GM23338 (cell line): ENCODE measurements around the gene ARHGAP32. TPM values are rescaled to one million over a fixed set of nuclear protein-coding genes. Genes with fewer than 3 reads are reported as not detected.

ENCODE experiments used
- ATAC-seq: fragments of 200-7000 bp; cut with Tn5 transposase; 3 replicates; pipeline ENCODE4 v1.9.1; 2020
- DNase-seq: peaks from one replicate; pipeline ENCODE4 v3.0.0-alpha.2; 2015; ENCODE audit warnings: low spot score
- H2AFZ ChIP-seq: fragments of 200-600 bp; sonication (generic); 2 replicates; pipeline ENCODE4 v1.8.0; 2016; ENCODE audit warnings: antibody characterized with exemption, mild to moderate bottlenecking, moderate library complexity
- H3F3A ChIP-seq: fragments of 200-600 bp; sonication (generic); replicated peaks from 2 replicates; pipeline ENCODE4 v1.8.0; 2017; ENCODE audit warnings: antibody characterized with exemption, mixed run types, low read depth
- H3K27ac ChIP-seq: fragments of 200-600 bp; sonication (generic); 2 replicates; pipeline ENCODE4 v1.6.1; 2016; ENCODE audit warnings: low read depth
- H3K27me3 ChIP-seq: fragments of 200-600 bp; sonication (generic); 2 replicates; pipeline ENCODE4 v1.8.0; 2016; ENCODE audit warnings: mild to moderate bottlenecking, mixed run types, moderate library complexity; ENCODE audit not compliant: insufficient read depth
- H3K36me3 ChIP-seq: fragments of 200-600 bp; sonication (generic); 2 replicates; pipeline ENCODE4 v1.8.0; 2016; ENCODE audit warnings: mild to moderate bottlenecking; ENCODE audit not compliant: insufficient read depth
- H3K4me1 ChIP-seq: fragments of 200-600 bp; sonication (generic); 2 replicates; pipeline ENCODE4 v1.8.0; 2016; ENCODE audit warnings: mild to moderate bottlenecking, moderate library complexity; ENCODE audit not compliant: insufficient read depth
- H3K4me2 ChIP-seq: fragments of 200-600 bp; sonication (generic); 2 replicates; pipeline ENCODE4 v1.7.1; 2017; ENCODE audit warnings: mixed run types
- H3K4me3 ChIP-seq: fragments of 200-600 bp; sonication (generic); 2 replicates; pipeline ENCODE4 v1.6.1; 2016; ENCODE audit warnings: mixed run types
- H3K79me2 ChIP-seq: fragments of 200-600 bp; sonication (generic); replicated peaks from 2 replicates; pipeline ENCODE4 v1.8.0; 2017; ENCODE audit warnings: mild to moderate bottlenecking; ENCODE audit not compliant: insufficient read depth
- H3K9me2 ChIP-seq: fragments of 200-600 bp; sonication (generic); 2 replicates; pipeline ENCODE4 v1.8.0; 2017; ENCODE audit not compliant: insufficient read depth
- H4K20me1 ChIP-seq: fragments of 200-600 bp; sonication (generic); replicated peaks from 2 replicates; pipeline ENCODE4 v1.8.0; 2017; ENCODE audit warnings: mild to moderate bottlenecking; ENCODE audit not compliant: insufficient read depth
- H3K27ac Mint-ChIP-seq: 2 replicates; pipeline ENCODE4 v1.8.0; 2020; ENCODE audit warnings: inconsistent platforms, mild to moderate bottlenecking, moderate library complexity, mixed read lengths
- H3K27me3 Mint-ChIP-seq: 3 replicates; pipeline ENCODE4 v1.8.0; 2022; ENCODE audit warnings: low read depth, mild to moderate bottlenecking, moderate library complexity, mixed read lengths, inconsistent platforms; ENCODE audit not compliant: insufficient read depth, poor library complexity
- H3K36me3 Mint-ChIP-seq: 3 replicates; pipeline ENCODE4 v1.8.0; 2021; ENCODE audit warnings: low read depth, mild to moderate bottlenecking, inconsistent platforms, moderate library complexity, mixed read lengths
- H3K4me1 Mint-ChIP-seq: 3 replicates; pipeline ENCODE4 v1.8.0; 2020; ENCODE audit warnings: mild to moderate bottlenecking, inconsistent platforms, mixed read lengths
- H3K4me3 Mint-ChIP-seq: 3 replicates; pipeline ENCODE4 v1.8.0; 2021; ENCODE audit warnings: moderate library complexity, mild to moderate bottlenecking, inconsistent platforms, mixed read lengths
- H3K9me3 Mint-ChIP-seq: 3 replicates; pipeline ENCODE4 v1.8.0; 2020; ENCODE audit warnings: moderate library complexity, mild to moderate bottlenecking, inconsistent platforms, mixed read lengths
- CREB1 ChIP-seq: fragments of 250-450 bp; sonication (Bioruptor Pico); IDR thresholded peaks from 2 replicates; pipeline ENCODE4 v1.5.0; 2020; ENCODE audit warnings: low read depth, mild to moderate bottlenecking, moderate library complexity
- ETS1 ChIP-seq: IDR thresholded peaks from 2 replicates; pipeline ENCODE4 v1.6.1; 2016; ENCODE audit warnings: antibody characterized with exemption
- EZH2 ChIP-seq: fragments of 200-600 bp; sonication (generic); IDR thresholded peaks from one replicate; pipeline ENCODE4 v1.8.0; 2017; ENCODE audit warnings: antibody characterized with exemption, mild to moderate bottlenecking, low read depth; ENCODE audit not compliant: unreplicated experiment
- EZH2phosphoT487 ChIP-seq: fragments of 200-600 bp; sonication (generic); IDR thresholded peaks from one replicate; pipeline ENCODE4 v1.8.1; 2018; ENCODE audit warnings: antibody characterized with exemption; ENCODE audit not compliant: unreplicated experiment
- NANOG ChIP-seq: IDR thresholded peaks from 2 replicates; pipeline ENCODE4 v1.6.1; 2016; ENCODE audit warnings: antibody characterized with exemption, borderline replicate concordance
- POLR2AphosphoS5 ChIP-seq: IDR thresholded peaks from 2 replicates; pipeline ENCODE4 v1.6.1; 2016; ENCODE audit warnings: antibody characterized with exemption, low read depth
- ZNF114 ChIP-seq: fragments of 250-450 bp; sonication (Bioruptor Pico); IDR thresholded peaks from 2 replicates; pipeline ENCODE4 v1.5.0; 2020; ENCODE audit warnings: mild to moderate bottlenecking, moderate library complexity
- ZNF331 ChIP-seq: fragments of 250-450 bp; sonication (Bioruptor Pico); IDR thresholded peaks from 2 replicates; pipeline ENCODE4 v1.5.0; 2020; ENCODE audit warnings: low read depth, mild to moderate bottlenecking, moderate library complexity
- ZNF462 ChIP-seq: fragments of 250-450 bp; sonication (Bioruptor Pico); IDR thresholded peaks from 2 replicates; pipeline ENCODE4 v1.5.0; 2020; ENCODE audit warnings: mild to moderate bottlenecking, moderate library complexity
- polyA plus RNA-seq: library from polyadenylated mRNA; unstranded; fragments of >200 nt; fragmentation: Nextera tagmentation; extraction: Ambion mirVana; gene quantifications from 2 replicates; pipeline ENCODE4 v1.2.1, GENCODE V29; 2016
- total RNA-seq: library from RNA; depleted of rRNA; stranded (reverse); fragments of >200 nt; shearing (Covaris generic); gene quantifications from 2 replicates; pipeline ENCODE4 v1.2.3, GENCODE V29; 2014

The ARHGAP32 gene
- total and polyA plus RNA-seq, 2 experiments from 2014 or later: 3.9 to 17.2 TPM

GRCh38 chr11:128942272-128942612 is 249.9 kb downstream of the ARHGAP32 start:
- ATAC-seq: no peak
- Histone ChIP-seq H2AFZ (0 out of 2 replicates have a peak overlapping the region, but pooled peaks have one; percentile 32), H3K27ac (no peak overlapping the region), H3K36me3 (no peaks in the 10 kb centered on the region), H3K4me2 (no peak overlapping the region), H4K20me1 (no peaks in the 10 kb centered on the region), H3K27me3 (no peaks in the 10 kb centered on the region), H3F3A (no peaks in the 10 kb centered on the region), H3K79me2 (no peaks in the 10 kb centered on the region), H3K4me1 (peaks cover 3% of the 10 kb centered on the region), H3K4me3 (no peak overlapping the region), H3K9me2 (no peaks in the 10 kb centered on the region)
- H3K9me3 Mint-ChIP-seq: no peaks in the 10 kb centered on the region; the same call in 2 of the 3 replicates
- no peak overlapping the region for H3K4me3 Mint-ChIP-seq
- H3K27ac Mint-ChIP-seq: no peak overlapping the region
- DNase-seq: no peak
- H3K36me3 Mint-ChIP-seq: no peaks in the 10 kb centered on the region
- H3K4me1 Mint-ChIP-seq: peaks cover 7% of the 10 kb centered on the region; the same call in 2 of the 3 replicates
- TF ChIP-seq CREB1 (CRISPR knock-in tag) (no peak), ZNF114 (CRISPR knock-in tag) (no peak)
- peaks cover 3% of the 10 kb centered on the region for H3K27me3 Mint-ChIP-seq

GRCh38 chr11:128941573-128942271 is 250.4 kb downstream of the ARHGAP32 start:
- peaks cover 13% of the 10 kb centered on the region; the same call in 2 of the 3 replicates for H3K4me1 Mint-ChIP-seq
- H3K9me3 Mint-ChIP-seq: no peaks in the 10 kb centered on the region; the same call in 2 of the 3 replicates
- Histone ChIP-seq H3K4me3 (no peak overlapping the region), H4K20me1 (no peaks in the 10 kb centered on the region), H3K4me1 (peaks cover 8% of the 10 kb centered on the region), H3K4me2 (no peak overlapping the region), H3K9me2 (no peaks in the 10 kb centered on the region), H3K27me3 (no peaks in the 10 kb centered on the region), H2AFZ (no peak overlapping the region), H3K27ac (no peak overlapping the region), H3K36me3 (no peaks in the 10 kb centered on the region), H3K79me2 (no peaks in the 10 kb centered on the region), H3F3A (no peaks in the 10 kb centered on the region)
- DNase-seq: no peak
- no peak overlapping the region for H3K27ac Mint-ChIP-seq
- no peak for ATAC-seq
- H3K27me3 Mint-ChIP-seq: peaks cover 8% of the 10 kb centered on the region
- no peaks in the 10 kb centered on the region for H3K36me3 Mint-ChIP-seq
- TF ChIP-seq ZNF331 (no peak), EZH2 (no peak), NANOG (no peak), POLR2AphosphoS5 (no peak), ZNF114 (CRISPR knock-in tag) (no peak), CREB1 (CRISPR knock-in tag) (no peak)
- no peak overlapping the region for H3K4me3 Mint-ChIP-seq

- no peak overlapping the region for H3K27ac ChIP-seq
- no peak overlapping the region for H3K4me3 ChIP-seq
- peaks cover 8% of the 10 kb centered on the region for H3K4me1 ChIP-seq
- H3K79me2 ChIP-seq: no peaks in the 10 kb centered on the region
- H3K36me3 Mint-ChIP-seq: no peaks in the 10 kb centered on the region
- H3F3A ChIP-seq: no peaks in the 10 kb centered on the region
- H3K27ac Mint-ChIP-seq: no peak overlapping the region
- no peaks in the 10 kb centered on the region for H3K27me3 ChIP-seq
- H3K9me3 Mint-ChIP-seq: no peaks in the 10 kb centered on the region; the same call in 2 of the 3 replicates
- peaks cover 19% of the 10 kb centered on the region for H3K4me1 Mint-ChIP-seq
- no peak for DNase-seq
- peaks cover 10% of the 10 kb centered on the region for H3K27me3 Mint-ChIP-seq
- no peak for ATAC-seq
- no peaks in the 10 kb centered on the region for H4K20me1 ChIP-seq
- H3K36me3 ChIP-seq: no peaks in the 10 kb centered on the region
- H3K4me3 Mint-ChIP-seq: no peak overlapping the region
- H3K9me2 ChIP-seq: no peaks in the 10 kb centered on the region
- H3K4me2 ChIP-seq: no peak overlapping the region
- H2AFZ ChIP-seq: peak overlapping the region; percentile 90; the same call in 1 of the 2 replicates
- no peak for TF ChIP-seq ZNF331
- TF ChIP-seq EZH2phosphoT487: no peak
- no peak for TF ChIP-seq ZNF462 (CRISPR knock-in tag)
- no peak for TF ChIP-seq ETS1
- no peak for TF ChIP-seq POLR2AphosphoS5
Measured at GRCh38 chr11:128941110-128941509, 251.0 kb downstream of the ARHGAP32 start.
